GM18867 (cell line): ENCODE results near the gene FARP2.
A peak's percentile ranks its signal among the peaks of the same experiment; 100 is the strongest.
"Not testable (repeated sequence)": the region's sequence is repeated elsewhere in the genome, so short reads cannot be mapped to it uniquely, and the experiment has no call there.

ENCODE experiments used
- ATAC-seq: cut with Tn5 transposase; IDR thresholded peaks from one replicate; pipeline ENCODE4 v1.9.1; 2021; ENCODE audit warnings: mild to moderate bottlenecking, moderate library complexity; ENCODE audit not compliant: unreplicated experiment

The FARP2 gene

GRCh38 chr2:241501099-241501541 lies 145.0 kb downstream of the FARP2 start:
- no peak for ATAC-seq

GRCh38 chr2:241501551-241501950 lies 145.5 kb downstream of the FARP2 start:
- ATAC-seq = no peak

GRCh38 chr2:241502281-241502680 lies 146.2 kb downstream of the FARP2 start:
- no peak for ATAC-seq

GRCh38 chr2:241503776-241504392 lies 147.8 kb downstream of the FARP2 start:
- no peak for ATAC-seq

- no peak for ATAC-seq
These were observed 149.1 kb downstream of the FARP2 start for GRCh38 chr2:241505086-241505780.

GRCh38 chr2:241505781-241506201 lies 149.7 kb downstream of the FARP2 start:
- no peak for ATAC-seq

- ATAC-seq = not testable (repeated sequence)
These were observed 150.2 kb downstream of the FARP2 start for GRCh38 chr2:241506317-241506716.

- no peak for ATAC-seq
These were observed 150.8 kb downstream of the FARP2 start for GRCh38 chr2:241506793-241507429.

GRCh38 chr2:241507430-241508239 lies 151.6 kb downstream of the FARP2 start:
- peak; percentile 21 for ATAC-seq

- ATAC-seq = peak; percentile 90
These were observed 152.4 kb downstream of the FARP2 start, which contains the start of gene STK25 for GRCh38 chr2:241508240-241509154. STK25 (minus strand) TSS chr2:241508584; CDS start chr2:241508035, 549 bp downstream.

GRCh38 chr2:241509155-241509784 lies 153.2 kb downstream of the FARP2 start:
- no peak for ATAC-seq

GRCh38 chr2:241511091-241511741 lies 155.1 kb downstream of the FARP2 start:
- ATAC-seq = no peak

- no peak for ATAC-seq
These were observed 158.5 kb downstream of the FARP2 start for GRCh38 chr2:241514553-241514952.

- ATAC-seq = peak; percentile 62
These were observed 159.1 kb downstream of the FARP2 start for GRCh38 chr2:241514986-241515737.

- ATAC-seq = no peak
These were observed 160.5 kb downstream of the FARP2 start for GRCh38 chr2:241516520-241516965.

- no peak for ATAC-seq
These were observed 161.2 kb downstream of the FARP2 start for GRCh38 chr2:241517297-241517696.

GRCh38 chr2:241519669-241520068 lies 163.6 kb downstream of the FARP2 start:
- ATAC-seq = no peak

- no peak for ATAC-seq
These were observed 166.4 kb downstream of the FARP2 start for GRCh38 chr2:241522477-241522876.
